A673 (cell line): ENCODE results near the gene SLC26A1. TPM values are rescaled to one million over a fixed set of nuclear protein-coding genes. Genes with fewer than 3 reads are reported as not detected.

Experiments used
- BruUV-seq: library from RNA; stranded (reverse); fragments of 400-500 nt; replicated peaks from 2 replicates; lab custom pipeline; 2021; lab: Mats Ljungman, UMichigan
- CTCF ChIA-PET: fragments of 300-600 bp; sonication (Branson Sonifier 250); formaldehyde crosslinking; loops from one replicate; lab custom pipeline; 2022; ENCODE audit warnings: antibody characterized with exemption; lab: Charles Lee
- POLR2A ChIA-PET: fragments of 300-600 bp; sonication (Branson Sonifier 250); formaldehyde crosslinking; loops from one replicate; lab custom pipeline; 2022; ENCODE audit warnings: antibody characterized with exemption; ENCODE audit not compliant: low non-redundant PET; lab: Charles Lee
- DNase-seq: peaks from one replicate; pipeline ENCODE4 v3.0.0-alpha.2; 2015; ENCODE audit warnings: low spot score
- H3K27ac ChIP-seq: fragments of 200-600 bp; sonication (generic); 2 replicates; pipeline ENCODE4 v1.5.1; 2016; ENCODE audit warnings: mixed run types, low read depth, mild to moderate bottlenecking, mixed read lengths, antibody characterized with exemption, low read length; ENCODE audit not compliant: poor library complexity, severe bottlenecking
- H3K27me3 ChIP-seq: fragments of 200-600 bp; sonication (generic); replicated peaks from 2 replicates; pipeline ENCODE4 v1.6.1; 2017; ENCODE audit warnings: mixed run types, low read depth, mild to moderate bottlenecking, mixed read lengths, antibody characterized with exemption, low read length; ENCODE audit not compliant: insufficient read depth, poor library complexity
- H3K36me3 ChIP-seq: fragments of 200-600 bp; sonication (generic); 2 replicates; pipeline ENCODE4 v1.6.1; 2016; ENCODE audit warnings: mixed run types, mild to moderate bottlenecking, mixed read lengths, antibody characterized with exemption, low read length; ENCODE audit not compliant: insufficient read depth, poor library complexity, severe bottlenecking
- H3K4me1 ChIP-seq: fragments of 200-600 bp; sonication (generic); 2 replicates; pipeline ENCODE4 v1.6.1; 2017; ENCODE audit warnings: mixed run types, mild to moderate bottlenecking, mixed read lengths, antibody characterized with exemption, low read length; ENCODE audit not compliant: insufficient read depth, poor library complexity, severe bottlenecking
- H3K4me3 ChIP-seq: fragments of 200-600 bp; sonication (generic); 2 replicates; pipeline ENCODE4 v1.5.1; 2016; ENCODE audit warnings: low read depth, mixed run types, mild to moderate bottlenecking, mixed read lengths, low read length; ENCODE audit not compliant: poor library complexity, severe bottlenecking
- H3K9me3 ChIP-seq: fragments of 200-600 bp; sonication (generic); 2 replicates; pipeline ENCODE4 v1.6.1; 2016; ENCODE audit warnings: mixed run types, low read depth, mild to moderate bottlenecking, mixed read lengths, antibody characterized with exemption, low read length; ENCODE audit not compliant: poor library complexity, severe bottlenecking
- EZH2 ChIP-seq: fragments of 200-600 bp; sonication (generic); IDR thresholded peaks from 2 replicates; pipeline ENCODE4 v1.6.1; 2017; ENCODE audit warnings: borderline replicate concordance, low read depth, mild to moderate bottlenecking, mixed read lengths, antibody characterized with exemption, low read length; ENCODE audit not compliant: poor library complexity, severe bottlenecking
- intact Hi-C: fragments of 100-400 bp; cut with micrococcal nuclease; formaldehyde crosslinking; loops from one replicate; pipeline ENCODE4 v1.10.0; 2022; ENCODE audit not compliant: unreplicated experiment
- total RNA-seq: library from RNA; stranded (reverse); gene quantifications from 2 replicates; pipeline ENCODE4 v1.2.3, GENCODE V29; 2021
- TF ChIP-seq, protein P1 (sequence below): fragments of 300-800, 200-600 bp; sonication (generic); conservative IDR thresholded peaks from 2 replicates; pipeline ENCODE4 v1.5.1; 2017; ENCODE audit warnings: low read depth, mild to moderate bottlenecking, antibody characterized with exemption, low read length, moderate library complexity, mixed read lengths

Gene SLC26A1
- total RNA-seq, 1 experiment from 2014 or later: 0.30 TPM

DNA sequence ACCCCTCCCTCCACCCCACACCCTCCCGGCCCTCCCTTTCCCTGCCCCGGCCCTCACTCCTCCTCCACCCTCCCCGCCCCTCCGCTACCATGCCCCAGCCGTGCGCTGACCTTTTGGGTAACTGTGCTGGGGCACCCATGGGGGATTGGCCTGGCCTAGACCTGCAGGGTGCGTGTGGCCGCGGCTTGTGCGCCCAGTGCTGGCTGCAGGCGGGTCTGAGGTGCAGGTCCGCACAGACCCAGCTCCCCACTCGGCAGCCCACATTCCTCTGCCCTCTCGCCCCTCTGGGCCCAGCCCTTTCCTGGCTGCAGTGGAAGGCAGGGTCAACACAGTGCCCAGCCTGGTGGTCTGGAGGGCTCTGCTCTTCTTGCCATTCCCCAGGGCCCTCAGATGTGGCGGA lies 42.9 kb upstream of the SLC26A1 start:
- H3K4me1 ChIP-seq: peaks cover under 1% of the 10 kb centered on the region
- no TSS peak for BruUV-seq
- DNase-seq: no peak
- no peaks in the 10 kb centered on the region for H3K36me3 ChIP-seq
- H3K4me3 ChIP-seq: no peak overlapping the region
- ChIA-PET POLR2A (no interaction called here), CTCF (no interaction called here)
- no peaks in the 10 kb centered on the region for H3K9me3 ChIP-seq
- H3K27me3 ChIP-seq: no peaks in the 10 kb centered on the region
- intact Hi-C loops: no loop called here
- no peak overlapping the region for H3K27ac ChIP-seq
- no peak for TF ChIP-seq EZH2
- TF ChIP-seq, protein P1, sequence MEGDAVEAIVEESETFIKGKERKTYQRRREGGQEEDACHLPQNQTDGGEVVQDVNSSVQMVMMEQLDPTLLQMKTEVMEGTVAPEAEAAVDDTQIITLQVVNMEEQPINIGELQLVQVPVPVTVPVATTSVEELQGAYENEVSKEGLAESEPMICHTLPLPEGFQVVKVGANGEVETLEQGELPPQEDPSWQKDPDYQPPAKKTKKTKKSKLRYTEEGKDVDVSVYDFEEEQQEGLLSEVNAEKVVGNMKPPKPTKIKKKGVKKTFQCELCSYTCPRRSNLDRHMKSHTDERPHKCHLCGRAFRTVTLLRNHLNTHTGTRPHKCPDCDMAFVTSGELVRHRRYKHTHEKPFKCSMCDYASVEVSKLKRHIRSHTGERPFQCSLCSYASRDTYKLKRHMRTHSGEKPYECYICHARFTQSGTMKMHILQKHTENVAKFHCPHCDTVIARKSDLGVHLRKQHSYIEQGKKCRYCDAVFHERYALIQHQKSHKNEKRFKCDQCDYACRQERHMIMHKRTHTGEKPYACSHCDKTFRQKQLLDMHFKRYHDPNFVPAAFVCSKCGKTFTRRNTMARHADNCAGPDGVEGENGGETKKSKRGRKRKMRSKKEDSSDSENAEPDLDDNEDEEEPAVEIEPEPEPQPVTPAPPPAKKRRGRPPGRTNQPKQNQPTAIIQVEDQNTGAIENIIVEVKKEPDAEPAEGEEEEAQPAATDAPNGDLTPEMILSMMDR: no peak

DNA sequence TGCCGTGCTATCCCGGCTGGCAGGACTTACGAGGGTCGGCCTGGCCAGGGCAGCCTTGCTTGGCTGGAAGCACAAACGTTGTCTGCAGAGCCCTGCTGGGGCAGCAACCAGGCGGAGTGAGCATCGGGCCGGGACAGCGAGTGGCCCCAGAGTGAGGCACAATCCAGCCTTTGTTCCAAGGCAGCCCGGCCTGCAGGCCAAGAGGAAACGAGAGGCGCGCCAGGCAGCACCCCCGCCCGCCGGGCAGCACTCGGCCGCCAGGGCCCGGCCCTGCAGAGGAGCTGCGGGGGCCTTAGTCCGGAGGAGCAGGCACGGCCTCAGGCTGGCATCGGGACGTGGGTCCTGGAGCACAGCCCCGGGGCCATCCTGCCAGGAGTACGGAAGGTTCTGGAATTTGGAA lies 42.3 kb upstream of the SLC26A1 start:
- Histone ChIP-seq H3K36me3 (no peaks in the 10 kb centered on the region), H3K9me3 (no peaks in the 10 kb centered on the region), H3K4me1 (peaks cover 7% of the 10 kb centered on the region), H3K27ac (no peak overlapping the region), H3K27me3 (no peaks in the 10 kb centered on the region), H3K4me3 (no peak overlapping the region)
- DNase-seq: no peak
- no TSS peak for BruUV-seq
- TF ChIP-seq EZH2: no peak
- TF ChIP-seq, protein P1: no peak
- intact Hi-C loops: no loop called here
- ChIA-PET POLR2A (no interaction called here), CTCF (no interaction called here)

DNA sequence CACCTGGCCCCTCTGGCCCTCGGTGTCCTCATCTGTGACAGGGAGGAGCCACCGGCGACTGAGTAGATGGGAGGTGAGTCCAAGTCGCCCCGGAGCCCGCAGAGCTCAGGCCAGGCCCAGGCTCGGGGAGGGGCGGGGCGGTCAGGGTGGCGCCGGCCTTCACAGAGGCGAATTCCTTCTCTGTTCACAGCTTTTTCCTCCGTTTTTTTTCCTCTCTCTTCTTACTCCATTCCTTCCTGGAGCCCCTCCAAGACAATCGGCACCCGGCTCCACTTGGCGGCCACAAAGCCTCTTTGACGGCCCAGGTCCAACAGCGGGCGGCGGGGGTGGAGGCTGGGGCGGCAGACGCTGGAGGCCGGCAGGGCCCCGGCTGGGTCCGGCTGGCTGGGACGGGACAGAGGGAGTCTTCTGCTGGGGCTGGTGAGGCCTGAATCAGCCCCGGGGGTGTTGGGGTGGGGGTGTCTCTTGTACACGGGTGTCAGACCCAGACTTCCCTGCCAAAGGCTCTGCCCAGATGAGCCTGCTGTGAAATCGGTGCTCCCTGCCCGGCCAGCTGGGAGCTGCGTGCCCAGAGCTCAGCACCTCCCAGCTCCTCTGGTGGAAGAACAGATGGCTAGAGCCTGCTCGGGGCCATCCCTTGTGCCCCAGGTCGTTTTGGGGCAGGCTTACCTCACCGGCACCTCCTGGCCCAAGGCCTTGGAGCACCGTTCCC lies 40.8 kb upstream of the SLC26A1 start:
- H3K9me3 ChIP-seq: no peaks in the 10 kb centered on the region
- ChIA-PET POLR2A (no interaction called here), CTCF (no interaction called here)
- no peaks in the 10 kb centered on the region for H3K27me3 ChIP-seq
- no peak overlapping the region for H3K27ac ChIP-seq
- no peak for DNase-seq
- H3K36me3 ChIP-seq: no peaks in the 10 kb centered on the region
- intact Hi-C loops: no loop called here
- H3K4me3 ChIP-seq: no peak overlapping the region
- no TSS peak for BruUV-seq
- TF ChIP-seq, protein P1: no peak
- TF ChIP-seq EZH2: no peak
- H3K4me1 ChIP-seq: peaks cover 15% of the 10 kb centered on the region
